ENCODE data around the gene DOK1. TPM values are rescaled to one million over a fixed set of nuclear protein-coding genes. Genes with fewer than 3 reads are reported as not detected.

DOK1 gene
- total RNA-seq, 1 donor, result 11.4 TPM

- no peak for TF ChIP-seq CTCF (IDR thresholded peaks at IDR 0.05; ENCODE audit: insufficient read depth, low read length)
- H3K4me3 ChIP-seq (ENCODE audit: low read depth, low read length), result no peak overlapping the region
- DNase-seq (ENCODE audit: low read depth), result no peak
These were observed 43.2 kb upstream of the DOK1 start for GRCh38 chr2:74511104-74511989.

- TF ChIP-seq CTCF (IDR thresholded peaks at IDR 0.05; ENCODE audit: insufficient read depth, low read length), result no peak
- DNase-seq (ENCODE audit: low read depth), result no peak
- no peak overlapping the region for H3K4me3 ChIP-seq (ENCODE audit: low read depth, low read length)
These were observed 41.5 kb upstream of the DOK1 start for GRCh38 chr2:74512744-74513604.

GRCh38 chr2:74513605-74514367 lies 40.7 kb upstream of the DOK1 start:
- no peak for TF ChIP-seq CTCF (IDR thresholded peaks at IDR 0.05; ENCODE audit: insufficient read depth, low read length)
- no peak for DNase-seq (ENCODE audit: low read depth)
- H3K4me3 ChIP-seq (ENCODE audit: low read depth, low read length), result no peak overlapping the region

GRCh38 chr2:74514368-74515270 lies 39.9 kb upstream of the DOK1 start, which contains the start of gene TLX2:
TLX2 (plus strand) TSS chr2:74514450; CDS start chr2:74514807, 357 bp downstream.
- no peak within 1 kb of the TSS for H3K4me3 ChIP-seq (ENCODE audit: low read depth, low read length)
- no peak for TF ChIP-seq CTCF (IDR thresholded peaks at IDR 0.05; ENCODE audit: insufficient read depth, low read length)
- no peak for DNase-seq (ENCODE audit: low read depth)

- TF ChIP-seq CTCF (IDR thresholded peaks at IDR 0.05; ENCODE audit: insufficient read depth, low read length), result no peak
- no peak for DNase-seq (ENCODE audit: low read depth)
- H3K4me3 ChIP-seq (ENCODE audit: low read depth, low read length), result no peak overlapping the region
These were observed 39.1 kb upstream of the DOK1 start for GRCh38 chr2:74515271-74515980.

Data from fibroblast of the aortic adventitia (primary cell).